Large intestine (tissue), 3 donors: ENCODE results near the gene GARIN5B. TPM values are rescaled to one million over a fixed set of nuclear protein-coding genes. Genes with fewer than 3 reads are reported as not detected.

Source experiments
- DNase-seq, 2 donors: peaks; one replicate each; pipeline versions ENCODE4 v3.0.0 to v3.0.0-alpha.2; 2013
- H3K27ac ChIP-seq: one replicate; pipeline ENCODE4 v1.5.1; 2013; ENCODE audit warnings: low read length
- H3K27me3 ChIP-seq: 2 replicates; pipeline ENCODE4 v1.6.1; 2013; ENCODE audit warnings: low read length; ENCODE audit not compliant: control insufficient read depth, insufficient read depth
- H3K36me3 ChIP-seq: 2 replicates; pipeline ENCODE4 v1.6.1; 2013; ENCODE audit warnings: low read length; ENCODE audit not compliant: control insufficient read depth, insufficient read depth
- H3K4me1 ChIP-seq: one replicate; pipeline ENCODE4 v1.6.1; 2013; ENCODE audit warnings: low read length; ENCODE audit not compliant: control insufficient read depth, insufficient read depth
- H3K4me3 ChIP-seq: one replicate; pipeline ENCODE4 v1.5.1; 2013; ENCODE audit warnings: low read length
- H3K9me3 ChIP-seq: one replicate; pipeline ENCODE4 v1.6.1; 2013; ENCODE audit warnings: mild to moderate bottlenecking, low read depth, low read length, moderate library complexity; ENCODE audit not compliant: control insufficient read depth
- WGBS: methylation state at CpG from one replicate; pipeline ENCODE4 v1.1.5; 2013; ENCODE audit warnings: low lambda C conversion rate; ENCODE audit not compliant: insufficient coverage; 5-methylcytosine and 5-hydroxymethylcytosine counted together
- polyA plus RNA-seq: library from polyadenylated mRNA; unstranded; fragments of 120-200 nt; gene quantifications from one replicate; pipeline ENCODE4 v1.2.1, GENCODE V29; 2013

Gene GARIN5B
- polyA plus RNA-seq, 1 donor = 0.03 TPM

GRCh38 chr19:55379174-55379573 lies 16.1 kb upstream of the GARIN5B start:
- WGBS = no CpG with 5 or more reads among the region's 11 CpGs
- no peak overlapping the region for H3K4me3 ChIP-seq
- H3K36me3 ChIP-seq = no peaks in the 10 kb centered on the region
- H3K27ac ChIP-seq = no peak overlapping the region
- peaks cover 10% of the 10 kb centered on the region for H3K4me1 ChIP-seq
- DNase-seq = no peak
- H3K27me3 ChIP-seq = peaks cover 34% of the 10 kb centered on the region
- peaks cover 1% of the 10 kb centered on the region for H3K9me3 ChIP-seq

GRCh38 chr19:55377356-55378131 lies 14.5 kb upstream of the GARIN5B start:
- peaks cover 4% of the 10 kb centered on the region for H3K9me3 ChIP-seq
- H3K4me1 ChIP-seq = peaks cover 9% of the 10 kb centered on the region
- no peak overlapping the region for H3K27ac ChIP-seq
- no peak for DNase-seq
- no peaks in the 10 kb centered on the region for H3K36me3 ChIP-seq
- no peak overlapping the region for H3K4me3 ChIP-seq
- no CpG with 5 or more reads among the region's 43 CpGs for WGBS
- peaks cover 50% of the 10 kb centered on the region for H3K27me3 ChIP-seq

GRCh38 chr19:55376241-55376933 lies 13.3 kb upstream of the GARIN5B start, which contains the start of gene TMEM190:
TSS of gene TMEM190 (plus strand) at chr19:55376826. CDS start at chr19:55376854, 28 bp downstream.
- no CpG with 5 or more reads among the region's 21 CpGs for WGBS
- DNase-seq = no peak
- H3K27me3 ChIP-seq = peaks cover 61% of the 10 kb centered on the region

GRCh38 chr19:55373993-55374757 lies 11.1 kb upstream of the GARIN5B start:
- H3K27me3 ChIP-seq = peaks cover 81% of the 10 kb centered on the region
- DNase-seq = no peak

More at GRCh38 chr19:55376241-55376933, 13.3 kb upstream of the GARIN5B start, which contains the start of gene TMEM190:
- H3K4me1 ChIP-seq = peaks cover 9% of the 10 kb centered on the region
- peaks cover 6% of the 10 kb centered on the region for H3K9me3 ChIP-seq
- no peak within 1 kb of the TSS for H3K27ac ChIP-seq
- no peak within 1 kb of the TSS for H3K4me3 ChIP-seq
- no peaks in the 10 kb centered on the region for H3K36me3 ChIP-seq

GRCh38 chr19:55373306-55373992 lies 10.4 kb upstream of the GARIN5B start:
- no CpG with 5 or more reads among the region's 9 CpGs for WGBS
- no peak for DNase-seq
- H3K4me3 ChIP-seq = no peak overlapping the region
- H3K27me3 ChIP-seq = peaks cover 88% of the 10 kb centered on the region
- no peak overlapping the region for H3K27ac ChIP-seq
- H3K36me3 ChIP-seq = no peaks in the 10 kb centered on the region
- H3K9me3 ChIP-seq = peaks cover 6% of the 10 kb centered on the region
- H3K4me1 ChIP-seq = peaks cover 16% of the 10 kb centered on the region

More at GRCh38 chr19:55373993-55374757, 11.1 kb upstream of the GARIN5B start:
- WGBS = 0% methylated on average over 1 of the region's 31 CpGs
- Histone ChIP-seq H3K4me3 (no peak overlapping the region), H3K36me3 (no peaks in the 10 kb centered on the region), H3K4me1 (peaks cover 16% of the 10 kb centered on the region), H3K9me3 (peaks cover 6% of the 10 kb centered on the region), H3K27ac (no peak overlapping the region)

GRCh38 chr19:55372316-55373081 lies 9.4 kb upstream of the GARIN5B start:
- peaks cover 91% of the 10 kb centered on the region for H3K27me3 ChIP-seq
- H3K9me3 ChIP-seq = peaks cover 6% of the 10 kb centered on the region
- no peak overlapping the region for H3K27ac ChIP-seq
- H3K4me1 ChIP-seq = peaks cover 16% of the 10 kb centered on the region
- H3K4me3 ChIP-seq = no peak overlapping the region
- DNase-seq = no peak
- no peaks in the 10 kb centered on the region for H3K36me3 ChIP-seq
- WGBS = no CpG with 5 or more reads among the region's 24 CpGs

GRCh38 chr19:55370305-55370988 lies 7.4 kb upstream of the GARIN5B start, which contains the start of gene IL11:
TSS of gene IL11 (minus strand) at chr19:55370463. CDS start at chr19:55370310, 153 bp downstream.
- Histone ChIP-seq H3K9me3 (peaks cover 6% of the 10 kb centered on the region), H3K4me1 (peaks cover 12% of the 10 kb centered on the region), H3K27ac (no peak within 1 kb of the TSS), H3K27me3 (peaks cover 83% of the 10 kb centered on the region), H3K36me3 (no peaks in the 10 kb centered on the region), H3K4me3 (peak within 1 kb of the TSS; percentile 13)
- no CpG with 5 or more reads among the region's 32 CpGs for WGBS
- no peak for DNase-seq

- Histone ChIP-seq H3K4me3 (peak overlapping the region; percentile 13), H3K4me1 (peaks cover 12% of the 10 kb centered on the region), H3K9me3 (peaks cover 6% of the 10 kb centered on the region), H3K27me3 (peaks cover 78% of the 10 kb centered on the region), H3K27ac (no peak overlapping the region), H3K36me3 (no peaks in the 10 kb centered on the region)
- no CpG with 5 or more reads among the region's 59 CpGs for WGBS
- no peak for DNase-seq
Measured at GRCh38 chr19:55369653-55370304, 6.7 kb upstream of the GARIN5B start.
